Mucosa of stomach (tissue), 1 donor: ENCODE measurements around the gene MLKL.
"Not testable (repeated sequence)": the region's sequence is repeated elsewhere in the genome, so short reads cannot be mapped to it uniquely, and the experiment has no call there.

ENCODE experiments used
- H3K27me3 ChIP-seq: one replicate; pipeline ENCODE4 v1.7.0; 2013; ENCODE audit warnings: mild to moderate bottlenecking, low read length; ENCODE audit not compliant: control insufficient read depth, insufficient read depth
- H3K36me3 ChIP-seq: one replicate; pipeline ENCODE4 v1.7.0; 2013; ENCODE audit warnings: low read length; ENCODE audit not compliant: control insufficient read depth, insufficient read depth
- H3K4me1 ChIP-seq: one replicate; pipeline ENCODE4 v1.7.0; 2013; ENCODE audit warnings: mild to moderate bottlenecking, low read length; ENCODE audit not compliant: control insufficient read depth, insufficient read depth
- H3K4me3 ChIP-seq: one replicate; pipeline ENCODE4 v1.7.0; 2013; ENCODE audit warnings: low read length
- H3K9ac ChIP-seq: one replicate; pipeline ENCODE4 v1.7.0; 2013; ENCODE audit warnings: mild to moderate bottlenecking, low read length, moderate library complexity
- H3K9me3 ChIP-seq: one replicate; pipeline ENCODE4 v1.7.0; 2013; ENCODE audit warnings: mild to moderate bottlenecking, low read length, moderate library complexity; ENCODE audit not compliant: control insufficient read depth
- donor health status: Pancreatic carcinoma.

MLKL gene

DNA sequence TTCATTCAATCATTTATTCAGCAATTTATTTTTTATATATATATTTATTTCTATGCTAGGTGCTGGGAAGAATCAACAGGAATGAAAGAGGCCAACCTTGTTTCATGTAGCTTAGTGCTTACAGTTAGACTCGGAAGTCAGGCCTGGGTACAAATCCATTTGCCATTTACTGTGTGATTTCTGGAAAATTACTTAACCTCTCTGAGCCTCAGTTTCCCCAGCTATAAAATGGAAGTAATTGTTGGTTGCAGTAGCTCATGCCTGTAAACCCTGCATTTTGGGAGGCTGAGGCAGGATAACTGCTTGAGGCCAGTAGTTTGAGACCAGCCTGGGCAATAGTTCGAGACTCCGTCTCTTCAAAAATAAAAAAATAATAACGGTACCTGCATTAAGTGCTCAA, 27.2 kb upstream of the MLKL start:
- no peaks in the 10 kb centered on the region for H3K36me3 ChIP-seq
- peaks cover 23% of the 10 kb centered on the region for H3K4me1 ChIP-seq
- H3K4me3 ChIP-seq, result no peak overlapping the region
- no peaks in the 10 kb centered on the region for H3K9me3 ChIP-seq
- no peaks in the 10 kb centered on the region for H3K27me3 ChIP-seq
- H3K9ac ChIP-seq, result no peak overlapping the region

GRCh38 chr16:74726716-74727115, 26.1 kb upstream of the MLKL start:
- Histone ChIP-seq H3K4me1 (peaks cover 23% of the 10 kb centered on the region), H3K27me3 (no peaks in the 10 kb centered on the region), H3K9me3 (no peaks in the 10 kb centered on the region), H3K9ac (no peak overlapping the region), H3K36me3 (no peaks in the 10 kb centered on the region), H3K4me3 (no peak overlapping the region)

DNA sequence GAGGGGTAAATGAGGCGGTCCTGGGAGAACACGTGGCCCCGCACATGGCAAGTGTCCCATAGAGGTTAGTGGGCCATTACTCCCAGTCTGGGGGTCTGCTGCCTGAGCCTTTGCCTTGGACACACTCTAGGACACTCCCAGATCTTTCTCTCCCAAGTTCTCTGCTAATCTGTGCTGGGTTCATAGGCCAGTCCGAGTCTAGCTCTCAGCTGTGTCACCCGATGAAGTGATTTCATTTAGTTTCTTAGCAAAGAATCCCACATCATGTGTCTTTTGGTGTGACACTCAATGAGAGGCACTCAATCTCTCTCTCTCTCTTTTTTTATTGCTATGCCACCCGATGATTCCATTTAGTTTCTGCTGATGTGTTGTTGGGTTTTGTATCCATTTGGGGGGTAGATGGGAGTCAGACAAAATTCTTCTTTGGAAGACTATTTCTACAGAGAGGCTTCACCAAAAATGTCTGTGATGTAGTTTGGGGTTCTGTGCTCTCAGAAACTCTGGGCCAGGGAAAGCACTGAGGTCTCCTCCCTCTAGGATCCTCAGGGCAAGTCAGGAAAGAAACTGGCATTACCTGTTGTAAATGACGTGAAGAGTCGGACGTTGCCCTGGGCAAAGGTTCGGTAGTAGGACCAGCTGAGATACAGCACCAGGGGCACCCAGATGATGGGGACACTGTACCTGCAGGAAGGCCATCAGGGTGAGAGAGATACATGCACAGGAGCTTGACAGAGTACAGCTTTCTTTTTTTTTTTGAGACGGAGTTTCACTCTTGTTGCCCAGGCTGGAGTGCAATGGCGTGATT, 25.2 kb upstream of the MLKL start:
- H3K36me3 ChIP-seq, result no peaks in the 10 kb centered on the region
- H3K9me3 ChIP-seq, result no peaks in the 10 kb centered on the region
- H3K27me3 ChIP-seq, result no peaks in the 10 kb centered on the region
- H3K4me3 ChIP-seq, result no peak overlapping the region
- peaks cover 16% of the 10 kb centered on the region for H3K4me1 ChIP-seq
- H3K9ac ChIP-seq, result no peak overlapping the region

DNA sequence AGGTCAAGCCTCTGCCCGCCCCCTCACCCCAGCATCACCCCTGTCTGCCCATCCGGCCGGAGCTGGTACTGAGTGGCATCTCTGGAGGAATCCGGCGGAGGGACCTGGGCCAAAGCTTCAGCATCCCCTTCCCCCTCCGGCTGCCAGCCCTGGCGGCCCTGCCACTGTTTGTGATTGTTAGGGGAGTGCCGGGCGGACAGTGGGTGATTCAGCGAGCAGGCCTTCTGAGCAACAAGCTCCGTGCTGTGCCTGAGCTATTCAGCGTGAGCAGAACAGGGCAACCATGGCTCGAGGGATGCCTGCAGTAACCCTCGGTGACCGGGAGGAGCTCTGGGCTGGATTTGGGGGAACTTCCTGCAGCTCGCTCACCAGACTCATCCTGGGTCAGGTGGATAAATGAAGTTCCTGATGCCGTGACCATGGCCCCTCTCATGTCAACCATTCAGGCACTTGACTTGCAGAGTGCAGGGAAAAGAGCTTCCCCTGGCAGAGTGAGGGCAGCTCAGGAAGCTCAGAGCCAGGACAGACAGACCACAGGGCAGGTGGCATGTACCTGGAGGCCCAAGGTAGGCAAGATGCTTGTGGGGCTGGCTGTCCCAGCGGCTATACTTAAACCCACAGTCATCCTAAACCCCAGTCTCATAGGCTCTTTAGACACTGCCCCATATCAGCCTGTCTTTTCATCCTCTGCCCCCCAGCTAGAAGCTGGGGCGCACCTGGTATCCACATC, 24.3 kb upstream of the MLKL start:
- Histone ChIP-seq H3K4me3 (no peak overlapping the region), H3K36me3 (no peaks in the 10 kb centered on the region), H3K27me3 (no peaks in the 10 kb centered on the region), H3K9ac (no peak overlapping the region), H3K4me1 (peaks cover 10% of the 10 kb centered on the region), H3K9me3 (no peaks in the 10 kb centered on the region)

DNA sequence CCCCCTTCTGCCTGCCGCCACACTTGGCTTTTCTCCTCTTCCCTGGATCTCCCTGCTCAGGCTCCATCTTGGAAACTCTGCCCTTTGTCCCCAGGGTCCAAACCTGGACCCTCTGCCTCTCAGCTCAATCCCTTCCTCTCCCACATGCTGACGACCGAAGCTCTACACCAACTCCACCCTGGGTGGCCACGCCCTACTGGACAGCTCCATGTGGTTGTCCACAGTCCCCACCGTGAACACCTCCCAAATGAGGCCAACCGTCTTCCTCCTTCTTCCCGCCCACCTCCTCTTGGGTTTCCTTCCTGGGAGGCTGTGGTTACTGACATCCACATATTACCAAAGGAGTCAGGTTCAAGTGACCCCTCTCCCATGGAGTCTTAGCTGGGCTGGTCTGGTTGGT, 22.6 kb upstream of the MLKL start:
- H3K4me1 ChIP-seq, result no peaks in the 10 kb centered on the region
- H3K27me3 ChIP-seq, result no peaks in the 10 kb centered on the region
- H3K9ac ChIP-seq, result no peak overlapping the region
- no peak overlapping the region for H3K4me3 ChIP-seq
- no peaks in the 10 kb centered on the region for H3K36me3 ChIP-seq
- H3K9me3 ChIP-seq, result no peaks in the 10 kb centered on the region

GRCh38 chr16:74722156-74722555, 21.5 kb upstream of the MLKL start:
- not testable (repeated sequence) for H3K9me3 ChIP-seq, H3K36me3 ChIP-seq, H3K27me3 ChIP-seq

GRCh38 chr16:74721716-74722115, 21.1 kb upstream of the MLKL start:
- Histone ChIP-seq H3K9ac (no peak overlapping the region), H3K9me3 (no peaks in the 10 kb centered on the region), H3K4me3 (no peak overlapping the region), H3K27me3 (no peaks in the 10 kb centered on the region), H3K4me1 (no peaks in the 10 kb centered on the region), H3K36me3 (no peaks in the 10 kb centered on the region)

More at GRCh38 chr16:74722156-74722555, 21.5 kb upstream of the MLKL start:
- H3K4me3 ChIP-seq, H3K9ac ChIP-seq, H3K4me1 ChIP-seq: not testable (repeated sequence)

- no peak overlapping the region for H3K9ac ChIP-seq
- H3K27me3 ChIP-seq, result no peaks in the 10 kb centered on the region
- H3K36me3 ChIP-seq, result peaks cover 4% of the 10 kb centered on the region
- no peaks in the 10 kb centered on the region for H3K4me1 ChIP-seq
- H3K4me3 ChIP-seq, result no peak overlapping the region
- H3K9me3 ChIP-seq, result no peaks in the 10 kb centered on the region
Observed at GRCh38 chr16:74720579-74720978, 19.9 kb upstream of the MLKL start.

DNA sequence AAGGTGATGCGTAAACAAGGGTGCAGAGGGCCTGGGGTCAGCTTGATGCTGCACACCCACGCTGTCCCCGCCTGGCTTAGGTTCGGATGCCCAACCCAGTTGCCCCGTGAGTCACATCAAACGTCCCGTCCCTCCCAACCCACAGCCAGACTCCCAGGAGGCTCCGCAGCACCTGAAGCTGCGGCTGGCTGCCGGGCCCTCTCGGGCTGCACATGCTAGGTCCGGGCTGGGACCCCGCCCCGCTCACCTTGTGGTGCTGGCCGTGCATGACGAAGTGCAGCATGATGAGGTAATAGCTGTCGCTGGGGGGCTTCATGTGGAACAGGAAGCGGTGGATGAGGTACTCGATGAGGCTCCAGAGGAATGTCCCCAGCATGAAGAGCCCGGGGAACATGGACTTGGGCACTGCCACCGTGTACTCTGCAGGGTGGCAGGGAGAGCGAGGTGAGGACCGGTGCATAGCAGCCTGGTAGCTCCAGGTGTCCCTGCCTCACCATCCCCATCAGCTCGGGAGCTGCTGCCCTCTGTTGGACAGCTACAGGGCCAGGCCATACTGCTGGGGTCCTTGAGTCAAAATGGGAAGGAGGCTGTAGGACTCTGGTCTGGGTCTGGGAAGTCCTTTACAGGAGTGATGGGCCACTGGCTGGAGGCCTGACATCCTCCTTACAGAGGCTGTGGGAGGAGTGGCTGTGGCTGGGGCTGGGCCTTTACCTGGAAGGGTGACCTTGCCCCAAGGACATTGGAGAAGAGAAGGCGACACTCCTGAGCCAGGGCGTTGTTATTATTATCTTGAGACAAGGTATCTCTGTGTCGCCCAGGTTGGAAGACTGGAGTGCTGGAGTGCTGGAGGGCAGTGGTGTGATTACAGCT, 18.3 kb upstream of the MLKL start:
- no peaks in the 10 kb centered on the region for H3K27me3 ChIP-seq
- H3K36me3 ChIP-seq, result peaks cover 4% of the 10 kb centered on the region
- H3K9me3 ChIP-seq, result no peaks in the 10 kb centered on the region
- no peak overlapping the region for H3K4me3 ChIP-seq
- no peak overlapping the region for H3K9ac ChIP-seq
- H3K4me1 ChIP-seq, result no peaks in the 10 kb centered on the region

- Histone ChIP-seq H3K27me3 (no peaks in the 10 kb centered on the region), H3K9me3 (no peaks in the 10 kb centered on the region), H3K9ac (no peak overlapping the region), H3K4me1 (no peaks in the 10 kb centered on the region), H3K4me3 (no peak overlapping the region), H3K36me3 (peaks cover 4% of the 10 kb centered on the region)
Observed at GRCh38 chr16:74718140-74718539, 17.5 kb upstream of the MLKL start.

GRCh38 chr16:74717367-74717766, 16.7 kb upstream of the MLKL start:
- Histone ChIP-seq H3K4me1 (no peaks in the 10 kb centered on the region), H3K9ac (no peak overlapping the region), H3K4me3 (no peak overlapping the region)

GRCh38 chr16:74716355-74716754, 15.7 kb upstream of the MLKL start:
- no peaks in the 10 kb centered on the region for H3K27me3 ChIP-seq

More at GRCh38 chr16:74717367-74717766, 16.7 kb upstream of the MLKL start:
- Histone ChIP-seq H3K27me3 (no peaks in the 10 kb centered on the region), H3K9me3 (no peaks in the 10 kb centered on the region), H3K36me3 (peaks cover 4% of the 10 kb centered on the region)

More at GRCh38 chr16:74716355-74716754, 15.7 kb upstream of the MLKL start:
- no peaks in the 10 kb centered on the region for H3K9me3 ChIP-seq
- H3K4me1 ChIP-seq, result no peaks in the 10 kb centered on the region
- H3K36me3 ChIP-seq, result peaks cover 4% of the 10 kb centered on the region
- H3K4me3 ChIP-seq, result no peak overlapping the region
- no peak overlapping the region for H3K9ac ChIP-seq
